B cell (primary cell): ENCODE results near the gene ASB9.

Experiments used
- EZH2 ChIP-seq: IDR thresholded peaks from 2 replicates; pipeline ENCODE4 v1.6.1; 2012; ENCODE audit warnings: borderline replicate concordance, low read depth, mild to moderate bottlenecking, moderate library complexity, low read length; ENCODE audit not compliant: insufficient read depth, poor library complexity, severe bottlenecking
- TF ChIP-seq, protein P1 (sequence below): fragments of 200-600 bp; IDR thresholded peaks from one replicate; pipeline ENCODE4 v1.8.0; 2022; ENCODE audit warnings: antibody characterized with exemption, mild to moderate bottlenecking

DNA sequence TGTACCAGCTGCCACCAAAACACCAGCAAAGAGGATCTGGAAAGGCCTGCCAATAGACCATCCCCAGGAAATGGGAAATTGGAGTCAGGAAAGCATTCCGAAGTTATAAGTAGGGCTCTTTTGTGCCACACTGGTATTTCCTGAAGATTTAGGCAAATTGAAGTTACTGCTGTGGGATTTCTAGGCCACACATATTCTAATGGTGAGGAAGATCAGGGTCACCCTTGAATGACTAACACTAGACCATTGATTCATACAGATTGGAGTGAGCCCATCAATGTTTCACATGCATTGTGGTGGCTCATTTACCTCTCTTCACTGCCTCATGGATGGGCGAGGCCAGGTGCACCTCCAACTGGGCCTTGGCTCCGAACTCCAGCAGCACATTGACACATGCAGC lies 23.0 kb upstream of the ASB9 start:
- TF ChIP-seq, protein P1, sequence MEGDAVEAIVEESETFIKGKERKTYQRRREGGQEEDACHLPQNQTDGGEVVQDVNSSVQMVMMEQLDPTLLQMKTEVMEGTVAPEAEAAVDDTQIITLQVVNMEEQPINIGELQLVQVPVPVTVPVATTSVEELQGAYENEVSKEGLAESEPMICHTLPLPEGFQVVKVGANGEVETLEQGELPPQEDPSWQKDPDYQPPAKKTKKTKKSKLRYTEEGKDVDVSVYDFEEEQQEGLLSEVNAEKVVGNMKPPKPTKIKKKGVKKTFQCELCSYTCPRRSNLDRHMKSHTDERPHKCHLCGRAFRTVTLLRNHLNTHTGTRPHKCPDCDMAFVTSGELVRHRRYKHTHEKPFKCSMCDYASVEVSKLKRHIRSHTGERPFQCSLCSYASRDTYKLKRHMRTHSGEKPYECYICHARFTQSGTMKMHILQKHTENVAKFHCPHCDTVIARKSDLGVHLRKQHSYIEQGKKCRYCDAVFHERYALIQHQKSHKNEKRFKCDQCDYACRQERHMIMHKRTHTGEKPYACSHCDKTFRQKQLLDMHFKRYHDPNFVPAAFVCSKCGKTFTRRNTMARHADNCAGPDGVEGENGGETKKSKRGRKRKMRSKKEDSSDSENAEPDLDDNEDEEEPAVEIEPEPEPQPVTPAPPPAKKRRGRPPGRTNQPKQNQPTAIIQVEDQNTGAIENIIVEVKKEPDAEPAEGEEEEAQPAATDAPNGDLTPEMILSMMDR = no peak
- TF ChIP-seq EZH2 = no peak
